Natural killer cell (primary cell): ENCODE data around the gene LIMS1. TPM values are rescaled to one million over a fixed set of nuclear protein-coding genes. Genes with fewer than 3 reads are reported as not detected.
"Not testable (repeated sequence)": the region's sequence is repeated elsewhere in the genome, so short reads cannot be mapped to it uniquely, and the experiment has no call there.

ENCODE experiments used
- ATAC-seq, 3 donors: fragments of 150-1000 bp in 2 of 3; fragments of 200-7000 bp in 1 of 3; cut with Tn5 transposase; 1 replicate in 1 of 3; 2 replicates in 2 of 3; pipeline ENCODE4 v1.10.0; 2021; ENCODE audit warnings: mild to moderate bottlenecking in 2 of 3, moderate library complexity in 2 of 3
- DNase-seq, 2 donors: peaks; one replicate each; pipeline versions ENCODE4 v3.0.0 to v3.0.0-alpha.2; 2013 to 2021; ENCODE audit warnings: mixed read lengths in 1 of 2
- H3K27ac ChIP-seq: one replicate; pipeline ENCODE4 v1.5.1; 2013; ENCODE audit warnings: mild to moderate bottlenecking, low read length
- H3K27me3 ChIP-seq: one replicate; pipeline ENCODE4 v1.6.1; 2013; ENCODE audit warnings: low read length; ENCODE audit not compliant: control insufficient read depth, insufficient read depth
- H3K36me3 ChIP-seq: one replicate; pipeline ENCODE4 v1.6.1; 2013; ENCODE audit warnings: low read length; ENCODE audit not compliant: control insufficient read depth, insufficient read depth
- H3K4me1 ChIP-seq: one replicate; pipeline ENCODE4 v1.6.1; 2013; ENCODE audit warnings: low read length; ENCODE audit not compliant: control insufficient read depth, insufficient read depth
- H3K4me3 ChIP-seq: one replicate; pipeline ENCODE4 v1.5.1; 2013; ENCODE audit warnings: low read length
- H3K9me3 ChIP-seq: one replicate; pipeline ENCODE4 v1.6.1; 2013; ENCODE audit warnings: low read length; ENCODE audit not compliant: control insufficient read depth, insufficient read depth
- H3K27ac Mint-ChIP-seq, 2 donors: one replicate each; pipeline ENCODE4 v1.8.0; 2022; ENCODE audit warnings: mild to moderate bottlenecking in 2 of 2, mixed read lengths in 2 of 2, moderate library complexity in 1 of 2
- H3K27me3 Mint-ChIP-seq, 2 donors: one replicate each; pipeline ENCODE4 v1.8.0; 2022; ENCODE audit warnings: low read depth in 2 of 2, mixed read lengths in 2 of 2
- H3K36me3 Mint-ChIP-seq: one replicate; pipeline ENCODE4 v1.8.0; 2022; ENCODE audit warnings: mixed read lengths
- H3K4me1 Mint-ChIP-seq, 2 donors: one replicate each; pipeline ENCODE4 v1.8.0; 2022; ENCODE audit warnings: mixed read lengths in 2 of 2
- H3K4me3 Mint-ChIP-seq: one replicate; pipeline ENCODE4 v1.8.0; 2022; ENCODE audit warnings: mild to moderate bottlenecking, moderate library complexity, mixed read lengths
- H3K9me3 Mint-ChIP-seq, 2 donors: one replicate each; pipeline ENCODE4 v1.8.0; 2022; ENCODE audit warnings: mixed read lengths in 2 of 2
- WGBS: methylation state at CpG from one replicate; pipeline ENCODE4 v1.1.7; 2013; ENCODE audit warnings: missing lambda C conversion rate; ENCODE audit not compliant: insufficient coverage; 5-methylcytosine and 5-hydroxymethylcytosine counted together
- intact Hi-C: fragments of 100-400 bp; cut with micrococcal nuclease; formaldehyde crosslinking; loops from one replicate; pipeline ENCODE4 v1.14.2; 2022
- total RNA-seq, 4 donors: library from RNA; stranded (reverse); fragments of 120-200 nt in 1 of 4; gene quantifications; one replicate each; pipeline versions ENCODE4 v1.2.3 to v1.2.4, GENCODE V29; 2013 to 2022
- TF ChIP-seq, protein P1 (sequence below): fragments of 200-600 bp; IDR thresholded peaks from one replicate; pipeline ENCODE4 v1.8.0; 2022; ENCODE audit warnings: antibody characterized with exemption

LIMS1 gene
- total RNA-seq, 3 donors from 2014 or later (not counting 1 experiment from before 2014, with no cell fraction given): 31.6 to 41.4 (median 34.8) TPM

DNA sequence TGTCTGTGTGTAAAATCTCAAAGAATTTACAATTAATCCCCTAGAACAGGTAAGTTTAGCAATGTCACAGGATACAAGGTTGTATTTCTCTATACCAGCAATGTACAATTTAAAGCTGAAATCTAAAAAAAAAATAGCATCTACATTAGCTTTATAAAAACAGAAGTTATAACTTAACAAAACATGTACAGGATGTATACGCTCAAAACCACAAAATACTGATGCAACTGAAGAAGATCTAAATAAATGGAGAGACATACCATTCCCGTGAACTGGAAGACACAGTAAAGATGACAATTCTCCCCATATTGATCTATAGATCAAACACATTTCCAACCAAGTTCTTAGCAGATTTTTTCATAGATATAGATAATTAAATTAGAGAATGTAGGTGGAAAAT is 167.5 kb downstream of the LIMS1 start:
- Histone ChIP-seq H3K4me3 (no peak overlapping the region), H3K27me3 (no peaks in the 10 kb centered on the region), H3K4me1 (no peaks in the 10 kb centered on the region), H3K9me3 (no peaks in the 10 kb centered on the region), H3K27ac (no peak overlapping the region), H3K36me3 (no peaks in the 10 kb centered on the region)
- TF ChIP-seq, protein P1, sequence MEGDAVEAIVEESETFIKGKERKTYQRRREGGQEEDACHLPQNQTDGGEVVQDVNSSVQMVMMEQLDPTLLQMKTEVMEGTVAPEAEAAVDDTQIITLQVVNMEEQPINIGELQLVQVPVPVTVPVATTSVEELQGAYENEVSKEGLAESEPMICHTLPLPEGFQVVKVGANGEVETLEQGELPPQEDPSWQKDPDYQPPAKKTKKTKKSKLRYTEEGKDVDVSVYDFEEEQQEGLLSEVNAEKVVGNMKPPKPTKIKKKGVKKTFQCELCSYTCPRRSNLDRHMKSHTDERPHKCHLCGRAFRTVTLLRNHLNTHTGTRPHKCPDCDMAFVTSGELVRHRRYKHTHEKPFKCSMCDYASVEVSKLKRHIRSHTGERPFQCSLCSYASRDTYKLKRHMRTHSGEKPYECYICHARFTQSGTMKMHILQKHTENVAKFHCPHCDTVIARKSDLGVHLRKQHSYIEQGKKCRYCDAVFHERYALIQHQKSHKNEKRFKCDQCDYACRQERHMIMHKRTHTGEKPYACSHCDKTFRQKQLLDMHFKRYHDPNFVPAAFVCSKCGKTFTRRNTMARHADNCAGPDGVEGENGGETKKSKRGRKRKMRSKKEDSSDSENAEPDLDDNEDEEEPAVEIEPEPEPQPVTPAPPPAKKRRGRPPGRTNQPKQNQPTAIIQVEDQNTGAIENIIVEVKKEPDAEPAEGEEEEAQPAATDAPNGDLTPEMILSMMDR: no peak
- Mint-ChIP-seq H3K4me3 (no peak overlapping the region), H3K36me3 (no peaks in the 10 kb centered on the region), H3K4me1 (no peaks in the 10 kb centered on the region), H3K9me3 (no peaks in the 10 kb centered on the region), H3K27ac (no peak overlapping the region), H3K27me3 (no peaks in the 10 kb centered on the region)
- ATAC-seq: no peak
- WGBS: 20% methylated on average over 1 of the region's 2 CpGs
- DNase-seq: no peak
- intact Hi-C loops: no loop called here

GRCh38 chr2:108704871-108705270 is 170.6 kb downstream of the LIMS1 start:
- Mint-ChIP-seq H3K36me3 (peaks cover 8% of the 10 kb centered on the region), H3K27me3 (peaks cover 0 to 18% of the 10 kb centered on the region in 2 donors), H3K9me3 (peaks cover 0 to 5% of the 10 kb centered on the region in 2 donors), H3K4me1 (no peaks in the 10 kb centered on the region), H3K4me3 (no peak overlapping the region), H3K27ac (no peak overlapping the region)
- no peak overlapping the region for H3K4me3 ChIP-seq
- H3K9me3 ChIP-seq: no peaks in the 10 kb centered on the region
- H3K4me1 ChIP-seq: no peaks in the 10 kb centered on the region
- 94% methylated on average over 1 of the region's 1 CpG for WGBS
- TF ChIP-seq, protein P1: no peak
- H3K27ac ChIP-seq: no peak overlapping the region
- DNase-seq: no peak
- ATAC-seq: no peak
- no peaks in the 10 kb centered on the region for H3K36me3 ChIP-seq
- H3K27me3 ChIP-seq: no peaks in the 10 kb centered on the region
- intact Hi-C loops: no loop called here

DNA sequence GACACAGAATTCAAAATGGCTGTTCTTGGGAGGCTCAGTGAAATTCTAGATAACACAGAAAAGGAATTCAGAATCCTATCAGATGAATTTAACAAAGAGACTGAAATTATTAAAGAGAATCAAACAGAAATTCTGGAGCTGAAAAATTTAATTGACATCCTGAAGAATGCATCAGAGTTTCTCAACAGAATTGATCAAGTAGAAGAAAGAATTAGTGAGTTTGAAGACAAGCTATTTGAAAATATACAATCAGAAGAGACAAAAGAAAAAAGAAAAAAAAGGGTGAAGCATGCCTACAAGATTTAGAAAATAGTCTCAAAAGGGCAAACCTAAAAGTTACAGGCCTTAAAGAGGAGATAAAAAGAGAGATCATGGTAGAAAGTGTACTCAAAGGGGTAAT is 173.0 kb downstream of the LIMS1 start:
- Mint-ChIP-seq H3K27me3 (peaks cover 8 to 28% of the 10 kb centered on the region in 2 donors), H3K4me1 (no peaks in the 10 kb centered on the region), H3K36me3 (peaks cover 8% of the 10 kb centered on the region), H3K4me3 (no peak overlapping the region), H3K9me3 (peaks cover 0 to 5% of the 10 kb centered on the region in 2 donors), H3K27ac (no peak overlapping the region)
- TF ChIP-seq, protein P1: no peak
- Histone ChIP-seq H3K9me3 (no peaks in the 10 kb centered on the region), H3K27me3 (no peaks in the 10 kb centered on the region), H3K27ac (no peak overlapping the region), H3K4me1 (no peaks in the 10 kb centered on the region), H3K36me3 (no peaks in the 10 kb centered on the region), H3K4me3 (no peak overlapping the region)
- intact Hi-C loops: no loop called here
- ATAC-seq (no peak), DNase-seq (no peak)

DNA sequence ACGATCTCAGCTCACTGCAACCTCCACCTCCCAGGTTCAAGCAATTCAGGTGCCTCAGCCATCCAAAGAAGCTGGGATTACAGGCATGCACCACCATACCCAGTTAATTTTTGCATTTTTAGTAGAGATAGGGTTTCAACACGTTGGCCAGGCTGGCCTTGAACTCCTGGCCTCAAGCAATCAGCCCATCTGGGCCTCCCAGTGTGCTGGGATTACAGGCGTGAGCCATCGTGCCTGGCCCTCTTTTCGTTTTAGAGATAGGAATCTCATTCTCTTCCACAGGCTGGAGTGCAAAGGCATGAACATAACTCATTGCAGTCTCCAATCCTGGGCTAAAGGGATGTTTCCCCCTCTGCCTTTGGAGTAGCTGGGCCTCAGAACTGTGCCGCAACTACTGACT is 182.7 kb downstream of the LIMS1 start:
- H3K27me3 Mint-ChIP-seq, H3K4me3 Mint-ChIP-seq, H3K4me3 ChIP-seq, H3K27me3 ChIP-seq, H3K36me3 Mint-ChIP-seq, H3K9me3 Mint-ChIP-seq, H3K9me3 ChIP-seq, intact Hi-C loops, ATAC-seq, H3K27ac ChIP-seq, H3K36me3 ChIP-seq, H3K4me1 Mint-ChIP-seq, H3K27ac Mint-ChIP-seq, DNase-seq: not testable (repeated sequence)
- 87% methylated on average over 6 of the region's 6 CpGs for WGBS
- H3K4me1 ChIP-seq: peaks cover 13% of the 10 kb centered on the region
